Measurements from ENCODE around the gene SLC30A2. TPM values are rescaled to one million over a fixed set of nuclear protein-coding genes. Genes with fewer than 3 reads are reported as not detected.

Gene SLC30A2
- total RNA-seq, 3 donors from 2014 or later: 0.12 to 0.14 (median 0.13) TPM

DNA sequence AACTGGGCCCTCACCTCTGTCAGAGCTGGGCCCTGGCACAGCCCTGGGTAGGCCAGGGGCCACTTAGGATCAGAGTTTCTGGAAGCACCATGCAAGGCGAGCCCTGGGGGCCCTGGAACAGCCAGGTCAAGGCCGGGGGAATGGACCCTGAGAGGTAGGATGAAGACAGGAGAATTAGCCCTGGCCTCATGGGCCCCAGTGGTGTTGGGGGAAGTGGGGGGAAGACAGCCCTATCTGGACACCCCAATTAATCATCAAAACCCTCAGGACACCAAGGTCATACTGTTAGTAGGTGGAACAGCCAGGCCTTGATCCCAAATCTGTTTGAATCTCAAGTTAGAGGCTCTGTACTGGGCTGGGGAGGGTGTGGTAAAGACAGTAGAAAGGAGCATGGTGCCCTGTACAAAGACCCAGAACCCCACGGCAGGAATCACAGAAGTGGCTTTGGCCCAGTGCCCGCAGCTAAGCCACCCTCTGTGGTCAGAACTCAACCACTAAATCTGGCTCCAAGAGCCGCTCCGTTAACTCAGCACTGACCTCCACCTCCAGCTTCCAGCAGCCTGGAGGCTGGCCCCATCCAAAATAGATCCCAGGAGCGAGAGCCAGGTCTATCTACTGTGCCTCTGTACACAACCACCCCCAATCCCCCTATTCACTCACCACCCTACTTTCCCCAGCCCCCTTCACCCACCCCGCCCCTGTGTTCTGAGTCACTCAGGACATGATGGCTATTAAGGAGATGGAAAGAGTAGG is 35.5 kb upstream of the SLC30A2 start:
- DNase-seq: no peak
- peaks cover 2% of the 10 kb centered on the region for H3K4me1 ChIP-seq (ENCODE audit: low read depth)
- no peaks in the 10 kb centered on the region for H3K9me3 ChIP-seq
- no peaks in the 10 kb centered on the region for H3K36me3 ChIP-seq (ENCODE audit: low read depth)
- intact Hi-C loops (cut with DNase I, micrococcal nuclease): no loop called here
- TF ChIP-seq, protein P1, sequence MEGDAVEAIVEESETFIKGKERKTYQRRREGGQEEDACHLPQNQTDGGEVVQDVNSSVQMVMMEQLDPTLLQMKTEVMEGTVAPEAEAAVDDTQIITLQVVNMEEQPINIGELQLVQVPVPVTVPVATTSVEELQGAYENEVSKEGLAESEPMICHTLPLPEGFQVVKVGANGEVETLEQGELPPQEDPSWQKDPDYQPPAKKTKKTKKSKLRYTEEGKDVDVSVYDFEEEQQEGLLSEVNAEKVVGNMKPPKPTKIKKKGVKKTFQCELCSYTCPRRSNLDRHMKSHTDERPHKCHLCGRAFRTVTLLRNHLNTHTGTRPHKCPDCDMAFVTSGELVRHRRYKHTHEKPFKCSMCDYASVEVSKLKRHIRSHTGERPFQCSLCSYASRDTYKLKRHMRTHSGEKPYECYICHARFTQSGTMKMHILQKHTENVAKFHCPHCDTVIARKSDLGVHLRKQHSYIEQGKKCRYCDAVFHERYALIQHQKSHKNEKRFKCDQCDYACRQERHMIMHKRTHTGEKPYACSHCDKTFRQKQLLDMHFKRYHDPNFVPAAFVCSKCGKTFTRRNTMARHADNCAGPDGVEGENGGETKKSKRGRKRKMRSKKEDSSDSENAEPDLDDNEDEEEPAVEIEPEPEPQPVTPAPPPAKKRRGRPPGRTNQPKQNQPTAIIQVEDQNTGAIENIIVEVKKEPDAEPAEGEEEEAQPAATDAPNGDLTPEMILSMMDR (IDR thresholded peaks at IDR 0.05): no peak
- H3K4me3 ChIP-seq: no peak overlapping the region
- ATAC-seq: no peak

DNA sequence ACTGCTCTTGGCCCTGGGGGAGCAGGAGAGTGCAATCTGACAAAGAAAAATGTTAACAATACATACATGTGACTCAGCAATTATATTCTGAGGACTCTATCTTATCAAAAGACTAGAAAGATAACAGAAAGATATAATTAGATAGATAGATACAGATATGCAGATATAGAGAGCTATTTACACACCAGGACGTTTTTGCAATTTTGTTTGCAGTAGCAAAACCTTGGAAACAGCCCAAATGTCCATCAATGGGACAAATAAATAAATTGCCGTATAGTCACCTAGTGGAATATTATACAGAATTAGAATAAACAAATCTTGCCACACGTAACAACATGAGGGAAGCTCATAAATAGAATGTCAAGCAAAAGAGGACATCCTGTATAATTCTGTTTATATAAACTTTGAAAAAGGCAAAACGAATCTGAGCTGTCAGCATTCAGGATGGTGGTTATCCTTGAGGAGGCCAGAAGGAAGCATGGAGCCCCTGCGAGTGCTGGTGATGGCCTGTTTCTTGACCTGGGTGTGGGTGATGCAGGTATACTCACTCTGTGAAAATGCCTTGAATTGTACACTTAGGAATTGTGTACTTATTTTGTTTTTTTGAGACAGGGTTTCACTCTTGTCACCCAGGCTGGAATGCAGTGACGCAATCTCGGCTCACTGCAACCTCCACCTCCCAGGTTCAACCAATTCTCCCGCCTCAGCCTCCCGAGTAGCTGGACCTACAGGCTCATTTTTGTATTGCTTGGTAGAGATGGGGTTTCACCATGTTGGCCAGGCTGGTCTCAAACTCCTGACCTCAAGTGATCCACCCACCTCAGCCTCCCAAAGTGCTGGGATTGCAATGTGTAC is 34.3 kb upstream of the SLC30A2 start:
- DNase-seq: no peak
- intact Hi-C loops (cut with DNase I, micrococcal nuclease): no loop called here
- Histone ChIP-seq H3K4me1 (ENCODE audit: low read depth) (peaks cover 2% of the 10 kb centered on the region), H3K4me3 (no peak overlapping the region), H3K9me3 (no peaks in the 10 kb centered on the region), H3K36me3 (ENCODE audit: low read depth) (no peaks in the 10 kb centered on the region)
- ATAC-seq: no peak
- TF ChIP-seq, protein P1 (IDR thresholded peaks at IDR 0.05): no peak

DNA sequence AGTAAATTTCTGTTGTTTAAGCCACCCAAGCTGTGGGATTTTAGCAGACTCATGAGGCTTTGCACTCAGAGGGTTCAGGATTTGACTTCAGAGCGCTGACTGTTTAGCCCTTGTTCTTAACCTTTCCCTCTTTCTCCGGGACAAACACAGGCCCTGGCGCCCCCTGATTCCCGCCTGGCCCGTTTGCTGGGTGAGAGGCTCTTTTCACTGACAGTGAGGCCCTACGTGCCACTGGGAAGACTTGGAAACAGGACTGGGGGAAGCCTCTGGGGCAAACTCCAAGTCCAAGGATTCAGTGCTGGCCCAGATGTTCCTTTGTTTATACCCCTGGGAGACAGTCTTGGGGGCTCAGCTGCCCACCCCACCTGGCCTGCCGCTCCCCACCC is 33.3 kb upstream of the SLC30A2 start:
- peaks cover 2% of the 10 kb centered on the region for H3K4me1 ChIP-seq (ENCODE audit: low read depth)
- intact Hi-C loops (cut with DNase I, micrococcal nuclease): no loop called here
- H3K9me3 ChIP-seq: no peaks in the 10 kb centered on the region
- ATAC-seq: no peak
- no peaks in the 10 kb centered on the region for H3K36me3 ChIP-seq (ENCODE audit: low read depth)
- H3K4me3 ChIP-seq: no peak overlapping the region
- DNase-seq: no peak
- TF ChIP-seq, protein P1 (IDR thresholded peaks at IDR 0.05): no peak

DNA sequence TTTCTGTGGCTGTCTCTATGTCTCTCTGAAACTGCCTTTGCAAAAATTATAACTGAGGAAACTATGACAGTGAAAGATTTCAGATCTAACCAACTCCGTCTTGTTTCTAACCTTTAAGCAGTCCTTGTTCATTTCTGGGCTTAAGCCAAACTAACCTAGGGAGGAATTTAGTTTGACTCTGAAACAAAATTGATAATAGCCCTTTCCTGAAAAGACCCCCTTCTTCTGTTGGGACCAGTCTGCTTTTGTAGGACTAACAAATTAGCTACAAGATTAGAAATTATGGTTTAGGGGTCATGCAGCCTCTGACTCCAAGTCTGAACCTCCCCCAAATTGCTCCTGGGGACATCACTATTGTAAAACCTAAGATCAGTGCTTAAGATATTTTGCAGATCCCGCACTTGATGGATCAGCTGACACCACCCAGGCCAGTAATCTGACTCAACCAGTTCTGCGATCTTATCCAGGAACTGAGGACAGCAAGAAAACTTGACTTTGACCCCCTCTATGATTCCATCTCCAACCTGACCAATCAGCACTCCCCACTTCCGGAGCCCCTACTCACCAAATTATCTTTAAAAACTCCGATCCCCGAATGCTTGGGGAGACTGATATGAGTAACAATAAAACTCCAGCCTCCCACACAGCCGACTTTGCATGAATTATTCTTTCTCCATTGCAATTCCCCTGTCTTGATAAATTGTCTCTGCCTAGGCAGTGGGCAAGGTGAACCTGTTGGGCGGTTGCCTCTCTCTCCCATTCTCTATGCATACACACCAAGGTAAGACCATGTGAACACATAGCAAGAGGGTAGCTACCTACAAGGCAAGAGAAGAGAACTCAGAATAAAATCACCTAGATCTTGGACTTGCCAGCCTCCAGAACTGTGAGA is 32.6 kb upstream of the SLC30A2 start:
- Histone ChIP-seq H3K4me1 (ENCODE audit: low read depth) (peaks cover 2% of the 10 kb centered on the region), H3K4me3 (no peak overlapping the region), H3K36me3 (ENCODE audit: low read depth) (no peaks in the 10 kb centered on the region), H3K9me3 (no peaks in the 10 kb centered on the region)
- DNase-seq: peak in 1 of 3 donors; percentile 53
- intact Hi-C loops (cut with DNase I, micrococcal nuclease): no loop called here
- ATAC-seq: peak; percentile 77
- TF ChIP-seq, protein P1 (IDR thresholded peaks at IDR 0.05): no peak

DNA sequence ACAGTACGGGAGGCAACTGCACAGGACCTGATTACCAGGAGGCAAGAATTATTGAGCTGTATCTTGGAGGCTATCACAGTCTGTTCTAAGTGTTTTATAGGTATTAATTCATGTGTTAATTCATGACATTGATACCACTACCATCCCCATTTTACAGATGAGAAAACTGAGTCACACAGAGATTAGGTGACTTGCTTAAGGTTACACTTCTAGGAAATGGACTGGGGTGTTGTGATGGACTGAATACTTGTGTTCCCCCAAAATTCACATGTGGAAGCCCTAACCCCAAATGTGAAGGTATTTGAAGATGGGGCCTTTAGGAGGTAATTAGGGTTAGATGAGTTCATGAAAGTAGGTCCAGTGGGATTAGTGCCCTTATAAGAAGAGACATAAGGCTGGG is 31.6 kb upstream of the SLC30A2 start:
- TF ChIP-seq, protein P1 (IDR thresholded peaks at IDR 0.05): no peak
- H3K4me1 ChIP-seq (ENCODE audit: low read depth): peaks cover 2% of the 10 kb centered on the region
- intact Hi-C loops (cut with DNase I, micrococcal nuclease): no loop called here

More for the DNA sequence above, 31.6 kb upstream of the SLC30A2 start:
- H3K36me3 ChIP-seq (ENCODE audit: low read depth): no peaks in the 10 kb centered on the region
- H3K9me3 ChIP-seq: no peaks in the 10 kb centered on the region
- ATAC-seq (no peak), DNase-seq (no peak)
- no peak overlapping the region for H3K4me3 ChIP-seq

All from mucosa of descending colon (tissue), 3 donors.